ENCODE data around the gene ASIP.
"Not testable (repeated sequence)": the region's sequence is repeated elsewhere in the genome, so short reads cannot be mapped to it uniquely, and the experiment has no call there.

The ASIP gene

DNA sequence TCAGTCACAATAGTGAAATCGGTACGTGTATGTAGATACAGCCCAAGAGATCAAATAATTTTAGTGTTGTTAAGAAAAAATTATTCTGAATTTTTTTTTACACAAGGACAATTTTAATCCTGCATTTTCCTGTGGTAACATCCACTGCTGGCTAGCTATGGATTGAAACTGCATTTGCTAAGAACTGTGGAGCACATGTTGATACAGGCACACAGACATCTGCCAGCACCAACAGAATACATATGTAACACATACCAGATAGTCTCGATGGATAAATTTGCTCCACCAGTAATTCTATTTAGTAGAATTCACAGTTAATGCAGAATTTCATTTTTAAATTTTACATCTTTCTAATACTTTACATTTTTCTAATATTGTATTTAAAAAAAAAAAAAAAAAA is 2.2 kb downstream of the ASIP start:
- DNase-seq, result no peak

GRCh38 chr20:34246126-34246626 is 5.0 kb downstream of the ASIP start:
- DNase-seq, result no peak

GRCh38 chr20:34249291-34249690 is 8.1 kb downstream of the ASIP start:
- DNase-seq, result no peak

DNA sequence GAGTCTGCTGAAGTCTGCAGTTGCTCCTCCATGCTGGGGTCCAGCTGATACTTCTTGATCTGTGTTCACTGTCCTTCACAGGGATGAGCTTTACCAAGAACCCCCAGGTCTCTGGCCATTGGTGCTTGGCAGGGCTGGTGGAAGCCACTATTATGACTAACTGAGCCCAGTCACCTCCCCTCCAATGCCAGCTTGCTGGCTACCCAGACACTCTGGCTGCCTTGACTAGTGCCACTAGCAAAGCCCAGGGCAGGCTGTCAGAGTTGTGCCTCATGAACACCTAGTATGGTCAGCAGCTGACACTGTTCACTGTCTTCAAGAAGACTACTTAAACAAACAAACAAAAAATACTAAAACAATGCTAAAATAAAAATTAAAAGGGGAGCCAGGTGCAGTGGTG is 8.8 kb downstream of the ASIP start:
- DNase-seq, result no peak

- no peak for DNase-seq
These were observed 10.4 kb downstream of the ASIP start for GRCh38 chr20:34251619-34252018.

GRCh38 chr20:34252431-34253086 is 11.3 kb downstream of the ASIP start:
- not testable (repeated sequence) for DNase-seq

DNA sequence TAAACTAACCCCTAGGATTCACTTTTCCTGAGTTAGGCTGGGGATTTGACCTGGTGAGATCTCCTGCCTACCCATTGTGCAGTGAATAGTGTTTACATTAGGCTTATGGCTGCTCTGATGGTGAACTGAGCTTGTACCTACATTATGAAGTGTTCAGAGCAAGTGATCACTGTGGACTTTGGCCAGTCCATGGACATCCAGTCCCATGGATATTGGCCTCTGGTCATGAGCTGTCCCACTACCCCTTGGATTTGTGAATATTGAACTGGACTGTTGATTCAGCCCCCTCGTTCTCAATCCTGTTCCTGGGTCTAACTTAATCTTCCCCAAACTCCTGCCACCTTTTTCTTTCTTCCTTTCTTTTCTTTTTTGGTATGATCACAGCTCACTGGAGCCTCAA is 13.8 kb downstream of the ASIP start:
- no peak for DNase-seq

DNA sequence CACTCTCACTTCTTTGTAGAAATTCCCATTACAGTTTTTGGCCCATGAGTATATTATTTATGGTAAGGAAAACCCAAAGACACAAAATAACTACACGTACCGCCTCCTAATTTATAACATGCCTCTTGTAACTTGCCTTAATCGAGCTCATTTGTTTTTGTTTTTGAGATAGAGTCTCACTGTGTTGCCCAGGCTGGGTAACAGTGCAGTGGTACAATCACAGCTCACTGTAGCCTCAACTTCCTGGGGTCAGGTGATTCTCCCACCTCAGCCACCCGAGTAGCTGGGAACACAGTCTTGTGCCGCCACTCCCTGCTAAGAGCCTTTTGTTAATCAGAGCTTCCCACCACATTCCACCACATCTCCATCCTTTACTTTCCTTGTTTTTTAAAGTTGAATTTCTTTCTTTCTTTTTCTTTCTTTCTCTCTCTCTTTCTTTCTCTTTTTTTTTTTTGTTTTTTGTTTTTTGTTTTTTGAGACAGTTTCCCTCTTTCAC is 15.5 kb downstream of the ASIP start:
- DNase-seq, result no peak

DNA sequence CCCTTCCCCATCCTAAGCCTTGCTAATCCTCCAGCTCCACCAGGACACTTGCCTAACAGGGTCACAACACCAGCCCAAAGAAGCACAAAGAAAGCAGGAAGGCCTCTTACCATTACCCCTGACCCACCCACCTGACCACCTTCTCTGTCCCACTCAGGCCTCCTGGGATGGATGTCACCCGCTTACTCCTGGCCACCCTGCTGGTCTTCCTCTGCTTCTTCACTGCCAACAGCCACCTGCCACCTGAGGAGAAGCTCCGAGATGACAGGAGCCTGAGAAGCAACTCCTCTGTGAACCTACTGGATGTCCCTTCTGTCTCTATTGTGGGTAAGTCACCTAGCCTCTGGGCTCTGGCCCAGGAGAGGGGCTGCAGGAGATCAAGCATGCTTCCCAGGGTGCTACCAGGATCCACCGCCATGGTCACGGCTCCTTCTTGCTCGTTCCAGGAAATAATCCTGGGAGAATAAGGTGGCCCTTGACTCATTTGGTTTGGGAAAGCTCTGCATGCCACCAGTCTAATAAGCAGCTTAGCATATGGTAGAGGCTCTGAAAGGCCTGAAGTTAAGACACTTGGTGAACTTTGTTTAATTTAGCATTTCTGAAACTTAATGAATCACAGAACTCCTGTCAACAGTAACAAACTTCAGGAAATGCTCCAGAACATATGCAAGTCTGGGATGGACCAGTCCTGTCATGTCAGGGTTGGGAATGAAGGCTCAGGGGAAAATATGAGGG is 19.2 kb downstream of the ASIP start:
- DNase-seq, result no peak

DNA sequence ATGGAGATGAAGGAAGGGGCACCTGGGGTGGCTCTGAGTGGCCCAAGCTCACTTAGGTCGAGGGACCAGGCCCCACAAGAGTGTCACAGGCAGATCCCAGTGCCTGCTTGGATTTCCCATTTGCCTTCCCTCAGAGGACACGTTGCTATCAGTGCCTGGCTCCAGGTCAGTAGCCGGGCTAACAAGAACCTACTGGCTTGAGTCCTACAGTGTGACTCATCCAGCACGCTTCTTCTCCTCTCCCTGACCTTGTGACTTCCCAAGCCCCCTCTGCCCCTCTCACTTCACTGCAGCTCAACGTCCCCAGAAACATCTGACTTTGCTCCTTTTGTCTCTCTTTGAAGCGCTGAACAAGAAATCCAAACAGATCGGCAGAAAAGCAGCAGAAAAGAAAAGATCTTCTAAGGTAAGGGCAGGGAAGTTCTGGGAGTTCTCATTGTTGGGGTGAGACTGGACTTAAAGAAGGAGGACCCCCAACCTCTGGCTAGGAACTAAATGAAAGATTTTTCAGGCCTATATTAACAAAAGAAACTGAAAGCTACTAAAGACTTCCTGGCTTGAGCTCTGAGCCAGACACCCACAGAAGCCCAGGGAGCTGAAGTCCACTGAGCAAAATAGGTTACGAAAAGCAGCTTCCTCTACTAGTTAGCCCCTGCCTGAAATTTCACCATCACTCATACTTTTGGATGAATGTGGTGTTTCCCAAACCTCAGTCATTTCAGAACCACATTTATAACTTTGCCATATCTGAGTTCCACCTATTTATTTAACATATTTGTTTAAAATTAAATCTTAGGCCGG is 21.5 kb downstream of the ASIP start:
- DNase-seq, result no peak

DNA sequence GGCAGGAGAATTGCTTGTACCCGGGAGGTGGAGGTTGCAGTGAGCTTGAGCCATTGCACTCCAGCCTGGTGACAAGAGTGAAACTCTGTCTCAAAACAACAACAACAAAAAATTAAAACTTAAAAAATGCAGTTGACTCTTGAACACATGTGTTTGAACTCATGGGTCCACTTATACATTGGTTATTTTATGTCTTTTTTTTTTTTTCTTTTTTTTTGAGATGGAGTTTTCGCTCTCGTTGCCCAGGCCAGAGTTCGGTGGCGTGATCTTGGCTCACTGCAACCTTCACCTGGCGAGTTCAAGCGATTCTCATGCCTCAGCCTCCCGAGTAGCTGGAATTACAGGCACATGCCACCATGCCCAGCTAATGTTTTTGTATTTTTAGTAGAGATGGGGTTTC is 22.2 kb downstream of the ASIP start:
- not testable (repeated sequence) for DNase-seq

DNA sequence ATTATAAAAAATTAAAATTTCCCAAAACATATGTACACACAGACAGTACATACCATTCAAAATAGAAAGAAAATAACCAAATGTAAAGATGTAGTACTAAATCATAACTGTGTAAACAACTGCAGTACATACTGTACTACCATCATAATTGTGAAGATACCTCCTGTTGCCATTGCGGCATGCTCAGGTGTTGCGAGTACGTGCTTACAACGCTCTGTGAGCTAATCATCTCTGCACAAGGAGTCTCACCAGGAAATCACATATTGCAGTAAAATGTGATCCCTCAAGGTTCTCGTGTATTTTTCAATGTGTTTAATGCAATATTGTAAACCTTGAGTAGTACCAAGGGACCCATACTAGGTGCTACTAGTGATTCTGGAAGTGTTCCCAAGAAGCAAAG is 22.9 kb downstream of the ASIP start:
- no peak for DNase-seq

GRCh38 chr20:34268145-34268544 is 26.9 kb downstream of the ASIP start:
- DNase-seq, result no peak

- no peak for DNase-seq
These were observed 27.8 kb downstream of the ASIP start for GRCh38 chr20:34268851-34269636.

DNA sequence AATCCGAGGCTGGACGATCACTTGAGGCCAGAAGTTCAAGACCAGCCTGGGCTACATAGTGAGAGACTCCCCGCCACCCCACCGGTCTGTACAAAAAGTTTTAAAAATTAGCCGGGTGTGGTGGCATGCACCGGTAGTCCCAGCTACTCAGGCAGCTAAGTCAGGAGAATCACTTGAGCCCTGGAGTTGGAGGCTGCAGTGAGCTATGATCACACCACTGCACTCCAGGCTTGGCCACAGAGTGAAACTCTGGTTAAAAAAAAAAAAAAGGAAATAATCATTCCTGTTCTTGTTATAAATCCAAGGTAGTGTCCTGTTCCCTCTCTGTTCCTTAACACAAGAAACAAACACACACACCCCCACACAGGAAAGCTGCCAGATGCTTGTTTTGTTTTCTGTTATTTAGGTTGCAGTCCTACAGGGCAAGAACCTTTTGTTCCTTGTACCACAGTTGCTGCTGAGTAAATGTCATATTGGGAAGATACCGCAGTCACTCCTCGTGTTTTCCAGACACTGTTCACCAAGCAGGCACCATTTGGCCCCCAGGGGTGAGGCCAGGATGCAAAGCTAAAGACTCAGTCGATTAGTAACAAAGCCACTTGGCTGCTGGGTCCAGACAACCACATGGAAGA is 28.9 kb downstream of the ASIP start:
- DNase-seq, result no peak

GRCh38 chr20:34271956-34272355 is 30.7 kb downstream of the ASIP start:
- no peak for DNase-seq

DNA sequence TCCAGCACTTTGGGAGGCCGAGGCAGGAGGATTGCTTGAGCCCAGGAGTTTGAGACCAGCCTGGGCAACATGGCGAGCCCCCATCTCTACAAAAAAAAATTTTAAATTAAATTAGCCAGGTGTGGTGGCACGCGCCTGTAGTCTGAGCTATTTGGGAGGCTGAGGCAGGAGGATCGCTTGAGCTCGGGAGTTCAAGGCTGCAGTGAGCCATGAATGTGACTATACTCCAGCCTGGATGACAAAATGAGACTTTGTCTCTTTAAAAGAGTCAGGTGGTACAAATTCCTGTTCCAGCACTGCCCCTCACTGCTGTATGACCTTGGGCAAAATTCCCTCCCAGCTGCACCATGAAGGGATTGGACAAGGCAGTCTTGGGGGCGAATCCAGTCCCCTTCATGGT is 33.5 kb downstream of the ASIP start:
- DNase-seq, result no peak

GRCh38 chr20:34281177-34281576 is 40.0 kb downstream of the ASIP start:
- no peak for DNase-seq

GRCh38 chr20:34282041-34282440 is 40.8 kb downstream of the ASIP start:
- no peak for DNase-seq

GRCh38 chr20:34283844-34284243 is 42.6 kb downstream of the ASIP start:
- DNase-seq, result no peak

DNA sequence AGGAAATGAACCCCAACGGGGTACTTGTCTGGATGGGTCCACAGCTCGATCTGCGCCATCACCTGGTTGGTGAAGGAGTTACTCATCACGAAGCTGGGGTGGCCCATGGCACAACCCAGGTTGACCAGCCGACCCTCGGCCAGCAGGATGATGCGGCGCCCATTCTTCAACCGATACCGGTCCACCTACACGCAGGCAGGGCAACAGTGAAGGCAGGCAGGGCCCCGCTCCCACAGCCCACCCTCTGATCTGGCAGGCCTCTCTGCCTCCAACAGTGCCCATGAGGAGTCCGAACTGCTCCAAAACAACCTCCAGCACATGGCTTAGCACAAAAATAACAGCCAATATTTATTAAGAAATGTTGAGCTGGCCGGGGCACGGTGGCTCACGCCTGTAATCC is 44.2 kb downstream of the ASIP start:
- no peak for DNase-seq

- not testable (repeated sequence) for DNase-seq
These were observed 46.3 kb downstream of the ASIP start for GRCh38 chr20:34287500-34287899.
